ENCODE results near the gene FBXL3.

GRCh38 chr13:77067519-77067918 lies 40.6 kb upstream of the FBXL3 start:
- TF ChIP-seq, protein P1, sequence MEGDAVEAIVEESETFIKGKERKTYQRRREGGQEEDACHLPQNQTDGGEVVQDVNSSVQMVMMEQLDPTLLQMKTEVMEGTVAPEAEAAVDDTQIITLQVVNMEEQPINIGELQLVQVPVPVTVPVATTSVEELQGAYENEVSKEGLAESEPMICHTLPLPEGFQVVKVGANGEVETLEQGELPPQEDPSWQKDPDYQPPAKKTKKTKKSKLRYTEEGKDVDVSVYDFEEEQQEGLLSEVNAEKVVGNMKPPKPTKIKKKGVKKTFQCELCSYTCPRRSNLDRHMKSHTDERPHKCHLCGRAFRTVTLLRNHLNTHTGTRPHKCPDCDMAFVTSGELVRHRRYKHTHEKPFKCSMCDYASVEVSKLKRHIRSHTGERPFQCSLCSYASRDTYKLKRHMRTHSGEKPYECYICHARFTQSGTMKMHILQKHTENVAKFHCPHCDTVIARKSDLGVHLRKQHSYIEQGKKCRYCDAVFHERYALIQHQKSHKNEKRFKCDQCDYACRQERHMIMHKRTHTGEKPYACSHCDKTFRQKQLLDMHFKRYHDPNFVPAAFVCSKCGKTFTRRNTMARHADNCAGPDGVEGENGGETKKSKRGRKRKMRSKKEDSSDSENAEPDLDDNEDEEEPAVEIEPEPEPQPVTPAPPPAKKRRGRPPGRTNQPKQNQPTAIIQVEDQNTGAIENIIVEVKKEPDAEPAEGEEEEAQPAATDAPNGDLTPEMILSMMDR (IDR thresholded peaks at IDR 0.05) = no peak
- no peak for TF ChIP-seq POLR2AphosphoS5 (IDR thresholded peaks at IDR 0.05; ENCODE audit: insufficient read depth in 1 of 2, low read depth in 1 of 2)
- TF ChIP-seq POLR2A (IDR thresholded peaks at IDR 0.05) = no peak
